Measurements from ENCODE around the gene ESRRG.
A peak's percentile ranks its signal among the peaks of the same experiment; 100 is the strongest.

Gene ESRRG

GRCh38 chr1:216523449-216524190 lies 199.6 kb downstream of the ESRRG start:
- DNase-seq (ENCODE audit: low read depth), result peak; percentile 16
- in situ Hi-C loops (cut with HindIII; ENCODE audit: low sequenced_read_pairs), result no loop called here
- no peak for TF ChIP-seq CTCF (IDR thresholded peaks at IDR 0.05; ENCODE audit: low read depth, low read length, missing control alignments)
- H3K4me3 ChIP-seq (ENCODE audit: low read depth, low read length), result no peak overlapping the region

GRCh38 chr1:216523043-216523442 lies 200.2 kb downstream of the ESRRG start:
- no peak overlapping the region for H3K4me3 ChIP-seq (ENCODE audit: low read depth, low read length)
- no peak for TF ChIP-seq CTCF (IDR thresholded peaks at IDR 0.05; ENCODE audit: low read depth, low read length, missing control alignments)
- DNase-seq (ENCODE audit: low read depth), result no peak
- in situ Hi-C loops (cut with HindIII; ENCODE audit: low sequenced_read_pairs), result no loop called here

- no peak for DNase-seq (ENCODE audit: low read depth)
- TF ChIP-seq CTCF (IDR thresholded peaks at IDR 0.05; ENCODE audit: low read depth, low read length, missing control alignments), result no peak
- in situ Hi-C loops (cut with HindIII; ENCODE audit: low sequenced_read_pairs), result no loop called here
- no peak overlapping the region for H3K4me3 ChIP-seq (ENCODE audit: low read depth, low read length)
These were observed 201.8 kb downstream of the ESRRG start for GRCh38 chr1:216521477-216521876.

GRCh38 chr1:216518844-216519627 lies 204.2 kb downstream of the ESRRG start:
- H3K4me3 ChIP-seq (ENCODE audit: low read depth, low read length), result no peak overlapping the region
- TF ChIP-seq CTCF (IDR thresholded peaks at IDR 0.05; ENCODE audit: low read depth, low read length, missing control alignments), result no peak
- no peak for DNase-seq (ENCODE audit: low read depth)
- in situ Hi-C loops (cut with HindIII; ENCODE audit: low sequenced_read_pairs), result no loop called here

- in situ Hi-C loops (cut with HindIII; ENCODE audit: low sequenced_read_pairs), result no loop called here
- no peak overlapping the region for H3K4me3 ChIP-seq (ENCODE audit: low read depth, low read length)
- DNase-seq (ENCODE audit: low read depth), result no peak
- no peak for TF ChIP-seq CTCF (IDR thresholded peaks at IDR 0.05; ENCODE audit: low read depth, low read length, missing control alignments)
These were observed 220.6 kb downstream of the ESRRG start for GRCh38 chr1:216502528-216503162.

GRCh38 chr1:216500273-216500967 lies 222.8 kb downstream of the ESRRG start:
- TF ChIP-seq CTCF (IDR thresholded peaks at IDR 0.05; ENCODE audit: low read depth, low read length, missing control alignments), result no peak
- H3K4me3 ChIP-seq (ENCODE audit: low read depth, low read length), result no peak overlapping the region
- no peak for DNase-seq (ENCODE audit: low read depth)
- in situ Hi-C loops (cut with HindIII; ENCODE audit: low sequenced_read_pairs), result no loop called here

All from astrocyte of the cerebellum (primary cell).